OCI-LY7 (cell line): ENCODE data around the gene ZNF683. TPM values are rescaled to one million over a fixed set of nuclear protein-coding genes. Genes with fewer than 3 reads are reported as not detected.
"Not testable (repeated sequence)": the region's sequence is repeated elsewhere in the genome, so short reads cannot be mapped to it uniquely, and the experiment has no call there.

ENCODE experiments used
- Bru-seq: library from RNA; stranded (reverse); fragments of 400-500 nt; gene quantifications from one replicate; lab custom pipeline; 2021; lab: Mats Ljungman, UMichigan
- BruChase-seq, 2 experiments: library from RNA; stranded (reverse); fragments of 400-500 nt; gene quantifications; one replicate each; lab custom pipeline; 2021; lab: Mats Ljungman, UMichigan
- BruUV-seq: library from RNA; stranded (reverse); fragments of 400-500 nt; replicated peaks from 2 replicates; lab custom pipeline; 2021; lab: Mats Ljungman, UMichigan
- CTCF ChIA-PET: fragments of 300-600 bp; sonication (Branson Sonifier 250); formaldehyde crosslinking; loops from one replicate; lab custom pipeline; 2022; ENCODE audit warnings: antibody characterized with exemption; ENCODE audit not compliant: unreplicated experiment; lab: Charles Lee
- POLR2A ChIA-PET: fragments of 300-600 bp; sonication (Branson Sonifier 250); formaldehyde crosslinking; loops from one replicate; lab custom pipeline; 2022; ENCODE audit warnings: antibody characterized with exemption; lab: Charles Lee
- DNase-seq: peaks from one replicate; pipeline ENCODE4 v3.0.0-alpha.2; 2015; ENCODE audit warnings: low spot score
- H2AFZ ChIP-seq: fragments of 200-600 bp; sonication (generic), shearing (Covaris generic); 2 replicates; pipeline ENCODE4 v1.6.1; 2014; ENCODE audit warnings: mild to moderate bottlenecking, antibody characterized with exemption, low read length, moderate library complexity
- H3K27ac ChIP-seq: fragments of 200-600 bp; sonication (generic); 2 replicates; pipeline ENCODE4 v1.5.1; 2014; ENCODE audit warnings: mixed run types, low read depth, mild to moderate bottlenecking, moderate library complexity, low read length, inconsistent platforms; ENCODE audit not compliant: poor library complexity, severe bottlenecking
- H3K36me3 ChIP-seq: fragments of 200-600 bp; sonication (generic); 2 replicates; pipeline ENCODE4 v1.6.1; 2014; ENCODE audit warnings: mild to moderate bottlenecking, antibody characterized with exemption, low read length, moderate library complexity, mixed read lengths; ENCODE audit not compliant: insufficient read depth
- H3K4me1 ChIP-seq: fragments of 200-600 bp; sonication (generic); 2 replicates; pipeline ENCODE4 v1.5.1; 2014; ENCODE audit warnings: mild to moderate bottlenecking, low read length; ENCODE audit not compliant: insufficient read depth, poor library complexity, severe bottlenecking
- H3K4me2 ChIP-seq: fragments of 200-600 bp; sonication (generic); 2 replicates; pipeline ENCODE4 v1.6.1; 2014; ENCODE audit warnings: mild to moderate bottlenecking, low read length
- H3K4me3 ChIP-seq: fragments of 200-600 bp; sonication (generic); 2 replicates; pipeline ENCODE4 v1.5.1; 2014; ENCODE audit warnings: mild to moderate bottlenecking, low read depth, low read length; ENCODE audit not compliant: poor library complexity, severe bottlenecking
- H3K79me2 ChIP-seq: fragments of 200-600 bp; sonication (generic); 2 replicates; pipeline ENCODE4 v1.6.1; 2016; ENCODE audit warnings: low read depth, mild to moderate bottlenecking, low read length, moderate library complexity, mixed read lengths; ENCODE audit not compliant: insufficient read depth
- H3K9me2 ChIP-seq: fragments of 200-600 bp; sonication (generic); 2 replicates; pipeline ENCODE4 v1.6.1; 2016; ENCODE audit warnings: mild to moderate bottlenecking, low read length, mixed read lengths; ENCODE audit not compliant: insufficient read depth
- H3K9me3 ChIP-seq: fragments of 200-600 bp; sonication (generic); 2 replicates; pipeline ENCODE4 v1.6.1; 2014; ENCODE audit warnings: mild to moderate bottlenecking, mixed run types, low read length, mixed read lengths
- H4K20me1 ChIP-seq: fragments of 200-600 bp; sonication (generic); 2 replicates; pipeline ENCODE4 v1.6.1; 2014; ENCODE audit warnings: mild to moderate bottlenecking, antibody characterized with exemption, low read length, moderate library complexity, mixed read lengths; ENCODE audit not compliant: insufficient read depth
- CTCF ChIP-seq: fragments of 200-600 bp; sonication (generic); conservative IDR thresholded peaks from 2 replicates; pipeline ENCODE4 v1.5.1; 2014; ENCODE audit warnings: mild to moderate bottlenecking, antibody characterized with exemption, low read length, moderate library complexity, mixed read lengths
- EZH2phosphoT487 ChIP-seq: fragments of 200-600 bp; sonication (generic); IDR thresholded peaks from 2 replicates; pipeline ENCODE4 v1.6.1; 2018; ENCODE audit warnings: low read depth, borderline replicate concordance, mild to moderate bottlenecking, mixed run types, antibody characterized with exemption, low read length, moderate library complexity, mixed read lengths
- intact Hi-C: fragments of 100-400 bp; cut with micrococcal nuclease; formaldehyde crosslinking; loops from one replicate; pipeline ENCODE4 v1.10.0; 2022; ENCODE audit not compliant: unreplicated experiment
- long read RNA-seq: library from polyadenylated mRNA; stranded (forward); transcript quantifications from one replicate; pipeline ENCODE4 v2.0.0, GENCODE V29; 2022
- total RNA-seq, 2 experiments: library from RNA; depleted of rRNA in 1 of 2; stranded (reverse); fragments of >200 nt in 1 of 2; shearing (Covaris generic) in 1 of 2; gene quantifications; 2 replicates each; pipeline ENCODE4 v1.2.3, GENCODE V29; 2014 to 2022

Gene ZNF683
- total RNA-seq (2014; rRNA removed; shearing (Covaris generic)) (not detected in 2 replicates), total RNA-seq (2022) (not detected in 2 replicates), Bru-seq, nascent RNA (not detected), BruChase-seq, experiment 1, labeled RNA remaining after a 6-hour chase (not detected), BruChase-seq, experiment 2, labeled RNA remaining after a 2-hour chase (not detected)
- long read RNA-seq, result 0 reads

- DNase-seq, H2AFZ ChIP-seq, H4K20me1 ChIP-seq, BruUV-seq, H3K4me2 ChIP-seq, H3K79me2 ChIP-seq, H3K9me2 ChIP-seq, H3K4me3 ChIP-seq, H3K4me1 ChIP-seq, H3K36me3 ChIP-seq, H3K9me3 ChIP-seq, POLR2A ChIA-PET, intact Hi-C loops, H3K27ac ChIP-seq: not testable (repeated sequence)
- CTCF ChIA-PET, result interaction anchor here (0.5 kb wide), 1 partner anchor 116 kb away, joined by 7 read pairs; no protein-coding TSS in a partner anchor
Measured at GRCh38 chr1:26372611-26373010, at the start of gene ZNF683. TSS of gene ZNF683 (minus strand) at chr1:26372750. CDS start at chr1:26368571, 4,179 bp downstream.

GRCh38 chr1:26419494-26419893, 46.9 kb upstream of the ZNF683 start:
- H3K4me3 ChIP-seq, result no peak overlapping the region
- no peaks in the 10 kb centered on the region for H3K9me2 ChIP-seq
- no peaks in the 10 kb centered on the region for H3K36me3 ChIP-seq
- no TSS peak for BruUV-seq
- intact Hi-C loops, result loop anchor here (10.0 kb wide), 1 partner anchor 315 kb away; no protein-coding TSS in a partner anchor
- no peak overlapping the region for H3K27ac ChIP-seq
- no peak overlapping the region for H3K4me2 ChIP-seq
- no peaks in the 10 kb centered on the region for H4K20me1 ChIP-seq
- TF ChIP-seq CTCF, result no peak
- no peak for TF ChIP-seq EZH2phosphoT487
- H3K9me3 ChIP-seq, result no peaks in the 10 kb centered on the region
- H3K79me2 ChIP-seq, result no peaks in the 10 kb centered on the region
- no peak overlapping the region for H2AFZ ChIP-seq
- ChIA-PET CTCF (no interaction called here), POLR2A (no interaction called here)
- no peaks in the 10 kb centered on the region for H3K4me1 ChIP-seq
- no peak for DNase-seq

GRCh38 chr1:26418865-26419349, 46.4 kb upstream of the ZNF683 start:
- no peaks in the 10 kb centered on the region for H3K79me2 ChIP-seq
- H3K9me2 ChIP-seq, result no peaks in the 10 kb centered on the region
- TF ChIP-seq CTCF, result no peak
- TF ChIP-seq EZH2phosphoT487, result no peak
- BruUV-seq, result no TSS peak
- H2AFZ ChIP-seq, result no peak overlapping the region
- ChIA-PET CTCF (no interaction called here), POLR2A (no interaction called here)
- DNase-seq, result no peak
- no peak overlapping the region for H3K4me3 ChIP-seq
- no peak overlapping the region for H3K4me2 ChIP-seq
- intact Hi-C loops, result loop anchor here (10.0 kb wide), 1 partner anchor 314 kb away; no protein-coding TSS in a partner anchor
- H3K36me3 ChIP-seq, result no peaks in the 10 kb centered on the region
- H3K27ac ChIP-seq, result no peak overlapping the region
- no peaks in the 10 kb centered on the region for H3K4me1 ChIP-seq
- no peaks in the 10 kb centered on the region for H4K20me1 ChIP-seq
- no peaks in the 10 kb centered on the region for H3K9me3 ChIP-seq
